Lower leg skin (tissue), 3 donors: ENCODE measurements around the gene PHF1.
"Not testable (repeated sequence)": the region's sequence is repeated elsewhere in the genome, so short reads cannot be mapped to it uniquely, and the experiment has no call there.

ENCODE experiments used
- POLR2A ChIP-seq, 2 donors: fragments of 450-650 bp; IDR thresholded peaks; one replicate each; pipeline ENCODE4 v1.6.1; 2016 to 2017; ENCODE audit warnings: antibody characterized with exemption in 2 of 2, mild to moderate bottlenecking in 1 of 2, moderate library complexity in 1 of 2
- TF ChIP-seq, protein P1 (sequence below), 3 donors: fragments of 450-650 bp; IDR thresholded peaks; one replicate each; pipeline ENCODE4 v1.5.1; 2016; ENCODE audit warnings: antibody characterized with exemption in 3 of 3, mild to moderate bottlenecking in 3 of 3, moderate library complexity in 2 of 3

DNA sequence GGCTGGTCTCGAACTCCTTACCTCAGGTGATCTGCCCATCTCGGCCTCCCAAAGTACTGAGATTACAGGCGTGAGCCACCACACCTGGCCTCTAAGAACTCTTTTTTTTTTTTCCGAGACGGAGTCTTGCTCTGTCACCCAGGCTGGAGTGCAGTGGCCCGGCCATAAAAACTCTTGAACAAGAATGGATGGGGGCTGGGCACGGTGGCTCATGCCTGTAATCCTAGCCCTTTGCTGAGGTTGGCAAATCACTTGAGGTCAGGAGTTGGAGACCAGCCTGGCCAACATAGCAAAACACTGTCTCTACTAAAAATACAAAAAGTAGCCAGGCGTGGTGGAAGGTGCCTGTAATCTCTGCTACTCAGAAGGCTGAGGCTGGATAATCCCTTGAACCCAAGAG is 38.9 kb upstream of the PHF1 start:
- TF ChIP-seq, protein P1, sequence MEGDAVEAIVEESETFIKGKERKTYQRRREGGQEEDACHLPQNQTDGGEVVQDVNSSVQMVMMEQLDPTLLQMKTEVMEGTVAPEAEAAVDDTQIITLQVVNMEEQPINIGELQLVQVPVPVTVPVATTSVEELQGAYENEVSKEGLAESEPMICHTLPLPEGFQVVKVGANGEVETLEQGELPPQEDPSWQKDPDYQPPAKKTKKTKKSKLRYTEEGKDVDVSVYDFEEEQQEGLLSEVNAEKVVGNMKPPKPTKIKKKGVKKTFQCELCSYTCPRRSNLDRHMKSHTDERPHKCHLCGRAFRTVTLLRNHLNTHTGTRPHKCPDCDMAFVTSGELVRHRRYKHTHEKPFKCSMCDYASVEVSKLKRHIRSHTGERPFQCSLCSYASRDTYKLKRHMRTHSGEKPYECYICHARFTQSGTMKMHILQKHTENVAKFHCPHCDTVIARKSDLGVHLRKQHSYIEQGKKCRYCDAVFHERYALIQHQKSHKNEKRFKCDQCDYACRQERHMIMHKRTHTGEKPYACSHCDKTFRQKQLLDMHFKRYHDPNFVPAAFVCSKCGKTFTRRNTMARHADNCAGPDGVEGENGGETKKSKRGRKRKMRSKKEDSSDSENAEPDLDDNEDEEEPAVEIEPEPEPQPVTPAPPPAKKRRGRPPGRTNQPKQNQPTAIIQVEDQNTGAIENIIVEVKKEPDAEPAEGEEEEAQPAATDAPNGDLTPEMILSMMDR (IDR thresholded peaks at IDR 0.05) = not testable (repeated sequence)
- not testable (repeated sequence) for TF ChIP-seq POLR2A (IDR thresholded peaks at IDR 0.05)
